ENCODE results near the gene PTPRR. TPM values are rescaled to one million over a fixed set of nuclear protein-coding genes. Genes with fewer than 3 reads are reported as not detected.
A peak's percentile ranks its signal among the peaks of the same experiment; 100 is the strongest.

PTPRR gene
- total RNA-seq, 1 donor from 2014 or later = 7.7 TPM

GRCh38 chr12:70698345-70698744, 222.2 kb downstream of the PTPRR start:
- DNase-seq (ENCODE audit: low spot score) = no peak

GRCh38 chr12:70695361-70696023, 225.0 kb downstream of the PTPRR start:
- no peak for DNase-seq (ENCODE audit: low spot score)

- DNase-seq (ENCODE audit: low spot score) = no peak
Observed at GRCh38 chr12:70692681-70693288, 227.8 kb downstream of the PTPRR start.

- DNase-seq (ENCODE audit: low spot score) = no peak
Observed at GRCh38 chr12:70691018-70691672, 229.4 kb downstream of the PTPRR start.

GRCh38 chr12:70686907-70687306, 233.6 kb downstream of the PTPRR start:
- no peak for DNase-seq (ENCODE audit: low spot score)

- no peak for DNase-seq (ENCODE audit: low spot score)
Observed at GRCh38 chr12:70686299-70686698, 234.2 kb downstream of the PTPRR start.

GRCh38 chr12:70683976-70684375, 236.6 kb downstream of the PTPRR start:
- DNase-seq (ENCODE audit: low spot score) = no peak

GRCh38 chr12:70671698-70672097, 248.8 kb downstream of the PTPRR start:
- DNase-seq (ENCODE audit: low spot score) = no peak

GRCh38 chr12:70670948-70671347, 249.6 kb downstream of the PTPRR start:
- DNase-seq (ENCODE audit: low spot score) = no peak

- DNase-seq (ENCODE audit: low spot score) = no peak
Observed at GRCh38 chr12:70667253-70667652, 253.3 kb downstream of the PTPRR start.

GRCh38 chr12:70666364-70666763, 254.2 kb downstream of the PTPRR start:
- DNase-seq (ENCODE audit: low spot score) = no peak

- DNase-seq (ENCODE audit: low spot score) = no peak
Observed at GRCh38 chr12:70664465-70664881, 256.1 kb downstream of the PTPRR start.

GRCh38 chr12:70663838-70664237, 256.7 kb downstream of the PTPRR start:
- no peak for DNase-seq (ENCODE audit: low spot score)

GRCh38 chr12:70661466-70662161, 258.9 kb downstream of the PTPRR start:
- DNase-seq (ENCODE audit: low spot score) = no peak

GRCh38 chr12:70660620-70661219, 259.8 kb downstream of the PTPRR start:
- DNase-seq (ENCODE audit: low spot score) = peak; percentile 28

GRCh38 chr12:70660002-70660604, 260.4 kb downstream of the PTPRR start:
- DNase-seq (ENCODE audit: low spot score) = no peak

- no peak for DNase-seq (ENCODE audit: low spot score)
Observed at GRCh38 chr12:70659077-70659606, 261.4 kb downstream of the PTPRR start.

- no peak for DNase-seq (ENCODE audit: low spot score)
Observed at GRCh38 chr12:70657616-70658286, 262.8 kb downstream of the PTPRR start.

GRCh38 chr12:70652451-70652850, 268.1 kb downstream of the PTPRR start:
- no peak for DNase-seq (ENCODE audit: low spot score)

- DNase-seq (ENCODE audit: low spot score) = no peak
Observed at GRCh38 chr12:70648831-70649230, 271.7 kb downstream of the PTPRR start.

GRCh38 chr12:70648191-70648590, 272.3 kb downstream of the PTPRR start:
- DNase-seq (ENCODE audit: low spot score) = no peak
